Measurements from ENCODE around the gene ITPK1. TPM values are rescaled to one million over a fixed set of nuclear protein-coding genes. Genes with fewer than 3 reads are reported as not detected.

ITPK1 gene
- total RNA-seq, 1 donor from 2014 or later = 32.8 TPM

- no peaks in the 10 kb centered on the region for H3K4me1 Mint-ChIP-seq (ENCODE audit: unreplicated experiment)
- no peak overlapping the region for H3K4me3 Mint-ChIP-seq (ENCODE audit: unreplicated experiment)
- no peak for DNase-seq (ENCODE audit: extremely low spot score, unreplicated experiment)
- H3K36me3 Mint-ChIP-seq (ENCODE audit: unreplicated experiment) = no peaks in the 10 kb centered on the region
- H3K9me3 Mint-ChIP-seq (ENCODE audit: unreplicated experiment) = no peaks in the 10 kb centered on the region
- no peaks in the 10 kb centered on the region for H3K27me3 Mint-ChIP-seq (ENCODE audit: unreplicated experiment)
- TF ChIP-seq, protein P1, sequence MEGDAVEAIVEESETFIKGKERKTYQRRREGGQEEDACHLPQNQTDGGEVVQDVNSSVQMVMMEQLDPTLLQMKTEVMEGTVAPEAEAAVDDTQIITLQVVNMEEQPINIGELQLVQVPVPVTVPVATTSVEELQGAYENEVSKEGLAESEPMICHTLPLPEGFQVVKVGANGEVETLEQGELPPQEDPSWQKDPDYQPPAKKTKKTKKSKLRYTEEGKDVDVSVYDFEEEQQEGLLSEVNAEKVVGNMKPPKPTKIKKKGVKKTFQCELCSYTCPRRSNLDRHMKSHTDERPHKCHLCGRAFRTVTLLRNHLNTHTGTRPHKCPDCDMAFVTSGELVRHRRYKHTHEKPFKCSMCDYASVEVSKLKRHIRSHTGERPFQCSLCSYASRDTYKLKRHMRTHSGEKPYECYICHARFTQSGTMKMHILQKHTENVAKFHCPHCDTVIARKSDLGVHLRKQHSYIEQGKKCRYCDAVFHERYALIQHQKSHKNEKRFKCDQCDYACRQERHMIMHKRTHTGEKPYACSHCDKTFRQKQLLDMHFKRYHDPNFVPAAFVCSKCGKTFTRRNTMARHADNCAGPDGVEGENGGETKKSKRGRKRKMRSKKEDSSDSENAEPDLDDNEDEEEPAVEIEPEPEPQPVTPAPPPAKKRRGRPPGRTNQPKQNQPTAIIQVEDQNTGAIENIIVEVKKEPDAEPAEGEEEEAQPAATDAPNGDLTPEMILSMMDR (IDR thresholded peaks at IDR 0.05) = no peak
- H3K27ac Mint-ChIP-seq (ENCODE audit: unreplicated experiment) = no peak overlapping the region
Measured at GRCh38 chr14:92940543-92940942, 175.2 kb downstream of the ITPK1 start.

- DNase-seq (ENCODE audit: extremely low spot score, unreplicated experiment) = no peak
- Mint-ChIP-seq H3K27me3 (ENCODE audit: unreplicated experiment) (no peaks in the 10 kb centered on the region), H3K4me1 (ENCODE audit: unreplicated experiment) (no peaks in the 10 kb centered on the region), H3K36me3 (ENCODE audit: unreplicated experiment) (no peaks in the 10 kb centered on the region), H3K27ac (ENCODE audit: unreplicated experiment) (no peak overlapping the region), H3K4me3 (ENCODE audit: unreplicated experiment) (no peak overlapping the region), H3K9me3 (ENCODE audit: unreplicated experiment) (no peaks in the 10 kb centered on the region)
- TF ChIP-seq, protein P1 (IDR thresholded peaks at IDR 0.05) = no peak
Measured at GRCh38 chr14:92939699-92940098, 176.0 kb downstream of the ITPK1 start.

GRCh38 chr14:92938890-92939671 lies 176.6 kb downstream of the ITPK1 start:
- no peak overlapping the region for H3K27ac Mint-ChIP-seq (ENCODE audit: unreplicated experiment)
- no peak overlapping the region for H3K4me3 Mint-ChIP-seq (ENCODE audit: unreplicated experiment)
- H3K4me1 Mint-ChIP-seq (ENCODE audit: unreplicated experiment) = no peaks in the 10 kb centered on the region
- H3K27me3 Mint-ChIP-seq (ENCODE audit: unreplicated experiment) = no peaks in the 10 kb centered on the region
- H3K36me3 Mint-ChIP-seq (ENCODE audit: unreplicated experiment) = no peaks in the 10 kb centered on the region
- TF ChIP-seq, protein P1 (IDR thresholded peaks at IDR 0.05) = no peak
- H3K9me3 Mint-ChIP-seq (ENCODE audit: unreplicated experiment) = no peaks in the 10 kb centered on the region
- DNase-seq (ENCODE audit: extremely low spot score, unreplicated experiment) = no peak

DNA sequence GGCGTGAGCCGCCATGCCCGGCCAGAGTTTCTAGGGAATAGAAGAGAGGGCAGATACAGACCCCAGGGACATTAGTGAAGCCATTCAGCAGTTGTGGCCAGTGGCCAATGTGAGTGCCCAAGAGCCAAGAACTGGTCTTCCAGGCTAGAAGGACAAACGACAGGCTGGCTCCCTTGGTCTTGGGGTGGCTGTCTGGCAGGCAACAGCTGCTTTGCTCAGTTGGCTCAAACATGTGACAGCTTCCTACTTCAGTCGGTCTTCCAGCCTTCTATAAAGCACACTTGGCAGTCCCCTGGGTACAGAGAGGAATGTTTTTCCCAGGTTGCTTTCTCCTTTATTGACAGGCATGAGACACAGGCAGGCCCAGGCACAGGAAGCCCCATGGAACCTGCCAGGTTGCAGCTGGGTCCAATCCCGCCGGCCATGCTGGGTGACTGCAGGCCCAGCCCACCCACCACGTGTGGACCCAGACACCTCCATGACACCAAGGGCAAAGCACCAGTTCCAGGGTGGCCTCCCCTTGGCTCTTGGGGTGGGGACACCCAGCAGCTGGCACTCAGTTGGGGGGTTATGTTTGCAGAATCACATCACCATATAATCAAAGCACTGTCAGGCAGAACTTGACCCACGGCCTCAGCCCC lies 177.4 kb downstream of the ITPK1 start:
- Mint-ChIP-seq H3K9me3 (ENCODE audit: unreplicated experiment) (no peaks in the 10 kb centered on the region), H3K4me1 (ENCODE audit: unreplicated experiment) (no peaks in the 10 kb centered on the region), H3K4me3 (ENCODE audit: unreplicated experiment) (no peak overlapping the region), H3K27me3 (ENCODE audit: unreplicated experiment) (no peaks in the 10 kb centered on the region), H3K36me3 (ENCODE audit: unreplicated experiment) (no peaks in the 10 kb centered on the region), H3K27ac (ENCODE audit: unreplicated experiment) (no peak overlapping the region)
- no peak for DNase-seq (ENCODE audit: extremely low spot score, unreplicated experiment)
- TF ChIP-seq, protein P1 (IDR thresholded peaks at IDR 0.05) = no peak
